T-helper 1 cell treated with Interleukin-12 subunit alpha and Interleukin-12 subunit beta and Interleukin-4 antibody, amounts not matched to agents 30 μg/mL and 1 μg/mL, for 36 hours (primary cell): ENCODE measurements around the gene NCF4.

ENCODE experiments used
- H3K27ac Mint-ChIP-seq: one replicate; pipeline ENCODE4 v1.8.0; 2021; ENCODE audit warnings: mild to moderate bottlenecking, mixed read lengths
- H3K27me3 Mint-ChIP-seq: one replicate; pipeline ENCODE4 v1.8.0; 2021; ENCODE audit warnings: low read depth, mixed read lengths
- H3K36me3 Mint-ChIP-seq: one replicate; pipeline ENCODE4 v1.8.0; 2021; ENCODE audit warnings: low read depth, mixed read lengths
- H3K4me1 Mint-ChIP-seq: one replicate; pipeline ENCODE4 v1.8.0; 2021; ENCODE audit warnings: low read depth, mixed read lengths
- H3K4me3 Mint-ChIP-seq: one replicate; pipeline ENCODE4 v1.8.0; 2021; ENCODE audit warnings: mild to moderate bottlenecking, moderate library complexity, mixed read lengths
- H3K9me3 Mint-ChIP-seq: one replicate; pipeline ENCODE4 v1.8.0; 2021; ENCODE audit warnings: mixed read lengths

Gene NCF4

GRCh38 chr22:36828815-36829214 is 32.0 kb upstream of the NCF4 start:
- no peak overlapping the region for H3K27ac Mint-ChIP-seq
- H3K4me3 Mint-ChIP-seq: no peak overlapping the region
- peaks cover 30% of the 10 kb centered on the region for H3K27me3 Mint-ChIP-seq
- H3K4me1 Mint-ChIP-seq: peaks cover 11% of the 10 kb centered on the region
- H3K36me3 Mint-ChIP-seq: no peaks in the 10 kb centered on the region
- H3K9me3 Mint-ChIP-seq: no peaks in the 10 kb centered on the region

- Mint-ChIP-seq H3K27ac (no peak overlapping the region), H3K4me1 (peaks cover 11% of the 10 kb centered on the region), H3K4me3 (no peak overlapping the region), H3K27me3 (peaks cover 30% of the 10 kb centered on the region), H3K36me3 (no peaks in the 10 kb centered on the region), H3K9me3 (no peaks in the 10 kb centered on the region)
Observed at GRCh38 chr22:36829370-36830002, 31.3 kb upstream of the NCF4 start.

GRCh38 chr22:36830601-36831000 is 30.2 kb upstream of the NCF4 start:
- Mint-ChIP-seq H3K27me3 (peaks cover 30% of the 10 kb centered on the region), H3K4me1 (peaks cover 11% of the 10 kb centered on the region), H3K27ac (no peak overlapping the region), H3K36me3 (no peaks in the 10 kb centered on the region), H3K9me3 (no peaks in the 10 kb centered on the region), H3K4me3 (no peak overlapping the region)

- Mint-ChIP-seq H3K4me3 (no peak overlapping the region), H3K27ac (no peak overlapping the region), H3K9me3 (no peaks in the 10 kb centered on the region), H3K27me3 (peaks cover 30% of the 10 kb centered on the region), H3K36me3 (no peaks in the 10 kb centered on the region), H3K4me1 (peaks cover 11% of the 10 kb centered on the region)
Observed at GRCh38 chr22:36831206-36831605, 29.6 kb upstream of the NCF4 start.

GRCh38 chr22:36831717-36832116 is 29.1 kb upstream of the NCF4 start:
- Mint-ChIP-seq H3K27ac (no peak overlapping the region), H3K27me3 (peaks cover 30% of the 10 kb centered on the region), H3K4me3 (no peak overlapping the region), H3K9me3 (no peaks in the 10 kb centered on the region), H3K4me1 (peaks cover 11% of the 10 kb centered on the region), H3K36me3 (no peaks in the 10 kb centered on the region)

GRCh38 chr22:36833073-36833472 is 27.7 kb upstream of the NCF4 start:
- Mint-ChIP-seq H3K9me3 (peaks cover 8% of the 10 kb centered on the region), H3K27me3 (peaks cover 26% of the 10 kb centered on the region), H3K36me3 (peaks cover 2% of the 10 kb centered on the region), H3K4me1 (peaks cover 11% of the 10 kb centered on the region), H3K27ac (no peak overlapping the region), H3K4me3 (no peak overlapping the region)

- H3K4me1 Mint-ChIP-seq: peaks cover 8% of the 10 kb centered on the region
- peaks cover 22% of the 10 kb centered on the region for H3K27me3 Mint-ChIP-seq
- peaks cover 10% of the 10 kb centered on the region for H3K9me3 Mint-ChIP-seq
- no peak overlapping the region for H3K27ac Mint-ChIP-seq
- no peak overlapping the region for H3K4me3 Mint-ChIP-seq
- peaks cover 2% of the 10 kb centered on the region for H3K36me3 Mint-ChIP-seq
Observed at GRCh38 chr22:36835903-36836302, 24.9 kb upstream of the NCF4 start.

- peaks cover 12% of the 10 kb centered on the region for H3K27me3 Mint-ChIP-seq
- H3K36me3 Mint-ChIP-seq: peaks cover 2% of the 10 kb centered on the region
- H3K4me1 Mint-ChIP-seq: peaks cover 8% of the 10 kb centered on the region
- H3K27ac Mint-ChIP-seq: no peak overlapping the region
- H3K4me3 Mint-ChIP-seq: no peak overlapping the region
- peaks cover 10% of the 10 kb centered on the region for H3K9me3 Mint-ChIP-seq
Observed at GRCh38 chr22:36838119-36839030, 22.4 kb upstream of the NCF4 start.

- Mint-ChIP-seq H3K27me3 (peaks cover 19% of the 10 kb centered on the region), H3K9me3 (peaks cover 10% of the 10 kb centered on the region), H3K27ac (no peak overlapping the region), H3K36me3 (peaks cover 2% of the 10 kb centered on the region), H3K4me1 (peaks cover 8% of the 10 kb centered on the region), H3K4me3 (no peak overlapping the region)
Observed at GRCh38 chr22:36839356-36840073, 21.3 kb upstream of the NCF4 start.

- H3K27me3 Mint-ChIP-seq: peaks cover 20% of the 10 kb centered on the region
- H3K27ac Mint-ChIP-seq: no peak overlapping the region
- peaks cover 10% of the 10 kb centered on the region for H3K9me3 Mint-ChIP-seq
- H3K4me1 Mint-ChIP-seq: peaks cover 8% of the 10 kb centered on the region
- H3K36me3 Mint-ChIP-seq: peaks cover 2% of the 10 kb centered on the region
- H3K4me3 Mint-ChIP-seq: no peak overlapping the region
Observed at GRCh38 chr22:36840106-36840505, 20.7 kb upstream of the NCF4 start.

GRCh38 chr22:36846271-36846670 is 14.5 kb upstream of the NCF4 start:
- peaks cover 2% of the 10 kb centered on the region for H3K4me1 Mint-ChIP-seq

GRCh38 chr22:36846949-36847348 is 13.9 kb upstream of the NCF4 start:
- peaks cover 28% of the 10 kb centered on the region for H3K27me3 Mint-ChIP-seq
- H3K4me1 Mint-ChIP-seq: peaks cover 2% of the 10 kb centered on the region
- no peaks in the 10 kb centered on the region for H3K9me3 Mint-ChIP-seq
- H3K4me3 Mint-ChIP-seq: no peak overlapping the region
- H3K36me3 Mint-ChIP-seq: no peaks in the 10 kb centered on the region
- H3K27ac Mint-ChIP-seq: no peak overlapping the region

More at GRCh38 chr22:36846271-36846670, 14.5 kb upstream of the NCF4 start:
- Mint-ChIP-seq H3K9me3 (no peaks in the 10 kb centered on the region), H3K27me3 (peaks cover 28% of the 10 kb centered on the region), H3K36me3 (no peaks in the 10 kb centered on the region), H3K27ac (no peak overlapping the region), H3K4me3 (no peak overlapping the region)

- Mint-ChIP-seq H3K27me3 (peaks cover 16% of the 10 kb centered on the region), H3K36me3 (peaks cover 3% of the 10 kb centered on the region), H3K27ac (no peak overlapping the region), H3K9me3 (peaks cover 3% of the 10 kb centered on the region), H3K4me1 (peaks cover 13% of the 10 kb centered on the region), H3K4me3 (no peak overlapping the region)
Observed at GRCh38 chr22:36850056-36850455, 10.8 kb upstream of the NCF4 start.

GRCh38 chr22:36850682-36851081 is 10.1 kb upstream of the NCF4 start:
- H3K4me3 Mint-ChIP-seq: no peak overlapping the region
- H3K9me3 Mint-ChIP-seq: peaks cover 3% of the 10 kb centered on the region
- H3K4me1 Mint-ChIP-seq: peaks cover 13% of the 10 kb centered on the region
- peaks cover 3% of the 10 kb centered on the region for H3K36me3 Mint-ChIP-seq
- H3K27me3 Mint-ChIP-seq: peaks cover 16% of the 10 kb centered on the region
- H3K27ac Mint-ChIP-seq: no peak overlapping the region
